IMR-90 (cell line): ENCODE results near the gene DHRS12. TPM values are rescaled to one million over a fixed set of nuclear protein-coding genes. Genes with fewer than 3 reads are reported as not detected.

Source experiments
- ATAC-seq: fragments of 200-7000 bp; cut with Tn5 transposase; 2 replicates; pipeline ENCODE4 v1.9.1; 2020; ENCODE audit warnings: low read depth, mild to moderate bottlenecking, moderate library complexity
- BruUV-seq: library from RNA; stranded (reverse); fragments of 400-500 nt; replicated peaks from 2 replicates; lab custom pipeline; 2021; lab: Mats Ljungman, UMichigan
- CTCF ChIA-PET: fragments of 300-600 bp; formaldehyde crosslinking; extraction: SDS; loops from one replicate; lab custom pipeline; 2021; ENCODE audit warnings: antibody characterized with exemption; lab: Yijun Ruan, JAX
- POLR2A ChIA-PET: fragments of 300-600 bp; sonication (Branson Sonifier 250); formaldehyde crosslinking; loops from one replicate; lab custom pipeline; 2022; ENCODE audit warnings: antibody characterized with exemption; ENCODE audit not compliant: unreplicated experiment; lab: Charles Lee
- DNase-seq: peaks from one replicate; pipeline ENCODE4 v3.0.0; 2013
- H2AFZ ChIP-seq: replicated peaks from 2 replicates; pipeline ENCODE3; 2013; ENCODE audit warnings: low read length, mild to moderate bottlenecking; ENCODE audit not compliant: poor library complexity
- H2AK5ac ChIP-seq: 2 replicates; pipeline ENCODE4 v1.6.1; 2013; ENCODE audit warnings: low read depth, low read length, inconsistent platforms
- H2AK9ac ChIP-seq: replicated peaks from 2 replicates; pipeline ENCODE3; 2013; ENCODE audit warnings: mild to moderate bottlenecking, low read depth, low read length, moderate library complexity; ENCODE audit not compliant: poor library complexity
- H2BK120ac ChIP-seq: 2 replicates; pipeline ENCODE4 v1.6.1; 2013; ENCODE audit warnings: low read depth, low read length, inconsistent platforms
- H2BK15ac ChIP-seq: 3 replicates; pipeline ENCODE4 v1.6.1; 2013; ENCODE audit warnings: low read depth, low read length, inconsistent platforms
- H2BK20ac ChIP-seq: 2 replicates; pipeline ENCODE4 v1.6.1; 2013; ENCODE audit warnings: low read depth, mild to moderate bottlenecking, inconsistent platforms, low read length, moderate library complexity
- H2BK5ac ChIP-seq: 2 replicates; pipeline ENCODE4 v1.6.1; 2013; ENCODE audit warnings: mild to moderate bottlenecking, low read depth, low read length, inconsistent platforms; ENCODE audit not compliant: poor library complexity, severe bottlenecking
- H3K14ac ChIP-seq: replicated peaks from 2 replicates; pipeline ENCODE4 v1.6.1; 2013; ENCODE audit warnings: low read depth, low read length, inconsistent platforms
- H3K18ac ChIP-seq: 2 replicates; pipeline ENCODE4 v1.6.1; 2013; ENCODE audit warnings: low read depth, low read length, control low read depth
- H3K23ac ChIP-seq: 2 replicates; pipeline ENCODE4 v1.6.1; 2013; ENCODE audit warnings: low read depth, low read length, inconsistent platforms
- H3K27ac ChIP-seq: 2 replicates; pipeline ENCODE4 v1.5.1; 2013; ENCODE audit warnings: mild to moderate bottlenecking, control low read depth, low read length; ENCODE audit not compliant: insufficient read depth
- H3K27me3 ChIP-seq: 2 replicates; pipeline ENCODE4 v1.6.1; 2013; ENCODE audit warnings: low read length; ENCODE audit not compliant: control insufficient read depth, insufficient read depth
- H3K36me3 ChIP-seq: 2 replicates; pipeline ENCODE4 v1.6.1; 2013; ENCODE audit warnings: low read length, mixed read lengths; ENCODE audit not compliant: control insufficient read depth, insufficient read depth
- H3K4ac ChIP-seq: 2 replicates; pipeline ENCODE4 v1.6.1; 2013; ENCODE audit warnings: low read depth, low read length, inconsistent platforms
- H3K4me1 ChIP-seq: 2 replicates; pipeline ENCODE4 v1.6.1; 2013; ENCODE audit warnings: low read length, mixed read lengths; ENCODE audit not compliant: control insufficient read depth, insufficient read depth
- H3K4me2 ChIP-seq: 2 replicates; pipeline ENCODE4 v1.6.1; 2013; ENCODE audit warnings: low read depth, mild to moderate bottlenecking, control low read depth, low read length, moderate library complexity
- H3K4me3 ChIP-seq: 2 replicates; pipeline ENCODE4 v1.5.1; 2013; ENCODE audit warnings: low read depth, mild to moderate bottlenecking, control low read depth, low read length, moderate library complexity; ENCODE audit not compliant: insufficient read depth
- H3K56ac ChIP-seq: 2 replicates; pipeline ENCODE4 v1.6.1; 2013; ENCODE audit warnings: low read length, inconsistent platforms; ENCODE audit not compliant: insufficient read depth; ENCODE audit errors: extremely low read depth
- H3K79me1 ChIP-seq, 2 experiments: 2 replicates each; pipeline ENCODE4 v1.6.1; 2013; ENCODE audit warnings: low read length in 2 of 2, inconsistent platforms in 1 of 2, low read depth in 1 of 2
- H3K9ac ChIP-seq: 2 replicates; pipeline ENCODE4 v1.6.1; 2013; ENCODE audit warnings: low read depth, low read length, control low read depth
- H3K9me1 ChIP-seq: 2 replicates; pipeline ENCODE4 v1.6.1; 2013; ENCODE audit warnings: low read length, inconsistent platforms; ENCODE audit not compliant: insufficient read depth
- H3K9me3 ChIP-seq: 2 replicates; pipeline ENCODE4 v1.6.1; 2013; ENCODE audit warnings: low read length; ENCODE audit not compliant: control insufficient read depth, insufficient read depth
- H4K20me1 ChIP-seq: 2 replicates; pipeline ENCODE4 v1.6.1; 2013; ENCODE audit warnings: low read length, inconsistent platforms; ENCODE audit not compliant: insufficient read depth
- H4K5ac ChIP-seq: 2 replicates; pipeline ENCODE4 v1.6.1; 2013; ENCODE audit warnings: mild to moderate bottlenecking, low read depth, low read length, control low read depth
- H4K8ac ChIP-seq, 2 experiments: 2 replicates each; pipeline ENCODE4 v1.6.1; 2013; ENCODE audit warnings: low read depth in 2 of 2, low read length in 2 of 2, control low read depth in 1 of 2, inconsistent platforms in 1 of 2
- H4K91ac ChIP-seq: 2 replicates; pipeline ENCODE4 v1.6.1; 2013; ENCODE audit warnings: low read depth, low read length, inconsistent platforms; ENCODE audit not compliant: insufficient read depth
- BHLHE40 ChIP-seq: fragments of 150-350 bp; IDR thresholded peaks from 2 replicates; pipeline ENCODE4 v1.6.1; 2016; ENCODE audit warnings: mild to moderate bottlenecking, low read depth, low read length
- CHD1 ChIP-seq: IDR thresholded peaks from 2 replicates; pipeline ENCODE4 v1.6.1; 2012; ENCODE audit warnings: low read depth, low read length, improper control_type of control experiment
- FOS ChIP-seq: fragments of 150-350 bp; IDR thresholded peaks from 2 replicates; pipeline ENCODE4 v1.6.1; 2016; ENCODE audit warnings: low read depth, low read length
- MAFK ChIP-seq: IDR thresholded peaks from 2 replicates; pipeline ENCODE4 v1.6.1; 2012; ENCODE audit warnings: low read depth, low read length, improper control_type of control experiment
- MAZ ChIP-seq: IDR thresholded peaks from 2 replicates; pipeline ENCODE4 v1.6.1; 2012; ENCODE audit warnings: low read depth, mild to moderate bottlenecking, low read length, improper control_type of control experiment, moderate library complexity, borderline replicate concordance
- MXI1 ChIP-seq: IDR thresholded peaks from 2 replicates; pipeline ENCODE4 v1.6.1; 2012; ENCODE audit warnings: low read depth, mild to moderate bottlenecking, low read length, moderate library complexity, borderline replicate concordance
- NFE2L2 ChIP-seq: fragments of 150-350 bp; IDR thresholded peaks from 2 replicates; pipeline ENCODE4 v1.6.1; 2016; ENCODE audit warnings: low read depth, mild to moderate bottlenecking, low read length
- POLR2A ChIP-seq: IDR thresholded peaks from 2 replicates; pipeline ENCODE4 v1.6.1; 2012; ENCODE audit warnings: mild to moderate bottlenecking, low read depth, low read length
- RAD21 ChIP-seq: IDR thresholded peaks from 2 replicates; pipeline ENCODE4 v1.6.1; 2012; ENCODE audit warnings: low read length, improper control_type of control experiment
- RCOR1 ChIP-seq: IDR thresholded peaks from 2 replicates; pipeline ENCODE4 v1.6.1; 2012; ENCODE audit warnings: mild to moderate bottlenecking, low read length, improper control_type of control experiment; ENCODE audit not compliant: insufficient replicate concordance
- RFX5 ChIP-seq: IDR thresholded peaks from 2 replicates; pipeline ENCODE4 v1.8.0; 2012; ENCODE audit warnings: low read depth, mild to moderate bottlenecking, low read length, moderate library complexity
- WGBS, 2 experiments: methylation state at CpG; one replicate each; pipeline versions ENCODE4 v1.1.5 to v1.1.7; 2013; ENCODE audit warnings: missing lambda C conversion rate in 2 of 2; ENCODE audit not compliant: insufficient read length in 1 of 2; ENCODE audit errors: extremely low coverage in 2 of 2; 5-methylcytosine and 5-hydroxymethylcytosine counted together
- dilution Hi-C: fragments of 300-500 bp; cut with HindIII; formaldehyde crosslinking; loops from one replicate; pipeline ENCODE4 v1.14.3; 2018; ENCODE audit warnings: low sequenced_read_pairs; ENCODE audit not compliant: unreplicated experiment
- in situ Hi-C: fragments of 300-500 bp; cut with MboI; formaldehyde crosslinking; loops from 3 replicates; pipeline ENCODE4 v1.14.3; 2019; ENCODE audit warnings: low sequenced_read_pairs, inconsistent platforms, mixed read lengths
- intact Hi-C: fragments of 100-400 bp; cut with micrococcal nuclease; formaldehyde crosslinking; loops from 2 replicates; pipeline ENCODE4 v1.10.0; 2022
- polyA plus RNA-seq, 3 experiments: library from polyadenylated mRNA; depleted of rRNA; stranded (reverse); fragments of >200 nt; gene quantifications; 2 replicates each; pipeline ENCODE4 v1.2.3, GENCODE V29; 2012; ENCODE audit warnings: low replicate concordance in 1 of 3
- total RNA-seq: library from RNA; depleted of rRNA; stranded (reverse); fragments of >200 nt; gene quantifications from 2 replicates; pipeline ENCODE4 v1.2.3, GENCODE V29; 2012
- TF ChIP-seq, protein P1 (sequence below): fragments of 150-350 bp; IDR thresholded peaks from 2 replicates; pipeline ENCODE4 v1.6.1; 2017; ENCODE audit warnings: mild to moderate bottlenecking, antibody characterized with exemption, low read length, low read depth

The DHRS12 gene
- total and polyA plus RNA-seq, 2 of the 4 experiments (the other 2 are of a cell fraction), result 1.3 to 1.6 TPM

DNA sequence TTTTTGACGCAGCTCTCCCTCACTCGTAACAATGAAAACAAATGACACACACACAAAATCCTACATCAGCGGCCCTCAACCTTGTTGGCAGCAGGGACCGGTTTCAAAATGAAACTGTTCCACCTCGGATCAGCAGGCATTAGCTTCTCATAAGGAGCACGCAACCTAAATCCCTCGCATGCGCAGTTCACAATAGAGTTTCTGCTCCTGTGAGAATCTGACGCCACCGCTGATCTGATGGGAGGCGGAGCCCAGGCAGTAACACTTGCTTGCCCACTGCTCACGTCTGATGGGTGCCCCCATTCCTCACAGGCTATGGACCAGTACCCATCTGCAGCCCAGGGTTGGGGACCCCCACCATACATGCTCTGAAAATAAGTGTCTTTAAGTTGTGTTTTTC, 43.4 kb downstream of the DHRS12 start:
- WGBS, 2 experiments, result 83% methylated on average over 10 of the region's 12 CpGs; no CpG with 5 or more reads in 1 of the 2 experiments
- Histone ChIP-seq H2BK15ac (no peak overlapping the region), H3K18ac (no peak overlapping the region), H3K27me3 (no peaks in the 10 kb centered on the region), H2BK20ac (no peak overlapping the region), H3K4me2 (no peak overlapping the region), H2BK5ac (no peak overlapping the region), H3K56ac (no peak overlapping the region), H3K14ac (no peak overlapping the region), H2AK5ac (no peak overlapping the region; the same call in 1 of the 2 replicates), H4K91ac (no peak overlapping the region), H4K8ac (no peak overlapping the region), H3K9me3 (no peaks in the 10 kb centered on the region), H2AK9ac (no peak overlapping the region), H3K27ac (no peak overlapping the region), H4K20me1 (peaks cover 18% of the 10 kb centered on the region), H2AFZ (no peak overlapping the region), H3K4me1 (peaks cover 23% of the 10 kb centered on the region), H4K5ac (no peak overlapping the region), H3K79me1 (peaks cover 8 to 24% of the 10 kb centered on the region in 2 experiments; a peak in 3 of 4 replicates), H3K23ac (no peak overlapping the region), H3K9ac (no peak overlapping the region), H3K4me3 (no peak overlapping the region), H3K36me3 (peaks cover 16% of the 10 kb centered on the region), H3K9me1 (peaks cover 21% of the 10 kb centered on the region), H2BK120ac (no peak overlapping the region), H3K4ac (no peak overlapping the region)
- POLR2A ChIA-PET, result no interaction called here
- intact Hi-C loops (loop anchor here (10.0 kb wide), 1 partner anchor 306 kb away; the partner anchor contains the start of gene INTS6), in situ Hi-C loops (no loop called here), dilution Hi-C loops (no loop called here)
- no TSS peak for BruUV-seq
- CTCF ChIA-PET, result interaction anchor here (0.6 to 0.7 kb wide), 2 partner anchors 40 to 70 kb away, joined by 3 to 5 read pairs; no protein-coding TSS in a partner anchor
- ATAC-seq (no peak), DNase-seq (no peak)
- no peak for TF ChIP-seq FOS
- TF ChIP-seq RFX5, result no peak
- TF ChIP-seq RAD21, result no peak
- no peak for TF ChIP-seq NFE2L2
- no peak for TF ChIP-seq MAZ
- TF ChIP-seq, protein P1, sequence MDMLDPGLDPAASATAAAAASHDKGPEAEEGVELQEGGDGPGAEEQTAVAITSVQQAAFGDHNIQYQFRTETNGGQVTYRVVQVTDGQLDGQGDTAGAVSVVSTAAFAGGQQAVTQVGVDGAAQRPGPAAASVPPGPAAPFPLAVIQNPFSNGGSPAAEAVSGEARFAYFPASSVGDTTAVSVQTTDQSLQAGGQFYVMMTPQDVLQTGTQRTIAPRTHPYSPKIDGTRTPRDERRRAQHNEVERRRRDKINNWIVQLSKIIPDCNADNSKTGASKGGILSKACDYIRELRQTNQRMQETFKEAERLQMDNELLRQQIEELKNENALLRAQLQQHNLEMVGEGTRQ, result no peak
- TF ChIP-seq MXI1, result no peak
- no peak for TF ChIP-seq MAFK
- TF ChIP-seq POLR2A, result no peak
- TF ChIP-seq CHD1, result no peak
- TF ChIP-seq BHLHE40, result no peak
- TF ChIP-seq RCOR1, result no peak
